MCF 10A (cell line): ENCODE results near the gene PIM3. TPM values are rescaled to one million over a fixed set of nuclear protein-coding genes. Genes with fewer than 3 reads are reported as not detected.

Experiments
- BruUV-seq: library from RNA; stranded (reverse); fragments of 400-500 nt; replicated peaks from 2 replicates; lab custom pipeline; 2021; lab: Mats Ljungman, UMichigan
- CTCF ChIA-PET: fragments of 300-600 bp; sonication (Branson Sonifier 250); formaldehyde crosslinking; extraction: SDS; loops from one replicate; lab custom pipeline; 2021; ENCODE audit warnings: antibody characterized with exemption, inconsistent platforms; lab: Yijun Ruan, JAX
- POLR2A ChIA-PET: fragments of 300-600, 350-650 bp; sonication (Branson Sonifier 250); formaldehyde crosslinking; extraction: SDS; loops from one replicate; lab custom pipeline; 2020; ENCODE audit warnings: antibody characterized with exemption, inconsistent platforms; lab: Yijun Ruan, JAX
- DNase-seq: peaks from one replicate; pipeline ENCODE4 v3.0.0-alpha.2; 2018; ENCODE audit not compliant: unreplicated experiment
- H3K27ac Mint-ChIP-seq: one replicate; pipeline ENCODE4 v1.8.0; 2022; ENCODE audit warnings: mild to moderate bottlenecking, low read depth, mixed read lengths; ENCODE audit not compliant: unreplicated experiment
- H3K27me3 Mint-ChIP-seq: one replicate; pipeline ENCODE4 v1.8.0; 2022; ENCODE audit warnings: mixed read lengths; ENCODE audit not compliant: insufficient read depth, unreplicated experiment
- H3K36me3 Mint-ChIP-seq: one replicate; pipeline ENCODE4 v1.8.0; 2022; ENCODE audit warnings: mild to moderate bottlenecking, moderate library complexity, mixed read lengths; ENCODE audit not compliant: insufficient read depth, unreplicated experiment
- H3K4me1 Mint-ChIP-seq: one replicate; pipeline ENCODE4 v1.8.0; 2022; ENCODE audit warnings: mixed read lengths; ENCODE audit not compliant: insufficient read depth, unreplicated experiment
- H3K4me3 Mint-ChIP-seq: one replicate; pipeline ENCODE4 v1.8.0; 2022; ENCODE audit warnings: mild to moderate bottlenecking, moderate library complexity, mixed read lengths; ENCODE audit not compliant: unreplicated experiment
- H3K9me3 Mint-ChIP-seq: one replicate; pipeline ENCODE4 v1.8.0; 2022; ENCODE audit warnings: mixed read lengths; ENCODE audit not compliant: unreplicated experiment
- CTCF ChIP-seq: fragments of 200-600 bp; IDR thresholded peaks from one replicate; pipeline ENCODE4 v1.8.0; 2022; ENCODE audit warnings: antibody characterized with exemption, mild to moderate bottlenecking; ENCODE audit not compliant: unreplicated experiment
- intact Hi-C: fragments of 100-400 bp; cut with micrococcal nuclease; formaldehyde crosslinking; loops from 2 replicates; pipeline ENCODE4 v1.14.1; 2022
- total RNA-seq: library from RNA; stranded (reverse); gene quantifications from 2 replicates; pipeline ENCODE4 v1.2.3, GENCODE V29; 2022

PIM3 gene
- total RNA-seq, 1 experiment from 2014 or later, result 56.3 TPM

DNA sequence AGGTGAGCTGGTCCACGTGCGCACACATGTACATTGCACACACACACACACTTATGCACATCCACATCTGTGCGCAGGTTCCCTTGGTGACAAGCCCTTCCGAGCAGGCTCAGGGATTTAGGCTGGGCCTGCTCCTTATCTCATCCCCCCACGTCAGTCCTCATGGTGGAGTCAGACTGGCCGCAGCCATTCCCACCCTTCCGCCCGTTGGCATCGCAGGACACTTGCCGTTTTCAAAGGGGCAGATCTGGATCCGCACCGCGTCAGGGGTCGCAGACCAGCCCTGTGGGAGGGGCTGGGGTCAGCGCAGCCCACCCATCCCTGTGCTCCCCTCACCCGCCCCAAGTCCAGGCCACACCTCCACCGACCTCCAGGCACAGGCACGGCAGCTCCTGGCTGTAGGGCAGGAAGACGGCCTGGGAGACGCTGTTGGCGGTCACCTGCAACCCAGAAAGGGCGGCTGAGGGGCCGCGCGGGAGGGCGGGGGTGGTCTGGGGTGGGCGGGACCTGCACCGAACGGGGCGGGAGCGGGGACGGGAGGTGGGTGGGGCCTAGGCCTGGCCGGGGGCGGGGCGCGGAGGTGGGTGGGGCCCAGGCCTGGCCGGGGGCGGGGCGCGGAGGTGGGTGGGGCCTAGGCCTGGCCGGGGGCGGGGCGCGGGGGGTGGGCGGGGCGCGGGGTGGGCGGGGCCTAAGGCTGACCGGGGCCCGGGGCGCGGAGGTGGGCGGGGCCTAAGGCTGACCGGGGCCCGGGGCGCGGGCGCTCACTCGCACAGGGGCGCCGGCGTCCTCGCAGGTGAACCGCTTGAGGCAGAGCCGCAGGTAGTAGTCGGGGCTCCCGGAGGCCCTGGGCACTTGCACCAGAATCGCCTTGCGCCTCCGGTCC is 38.7 kb downstream of the PIM3 start:
- POLR2A ChIA-PET, result no interaction called here
- H3K27me3 Mint-ChIP-seq, result no peaks in the 10 kb centered on the region
- CTCF ChIA-PET, result interaction anchor here (1.1 kb wide), 1 partner anchor 9 kb away, joined by 5 read pairs; no protein-coding TSS in a partner anchor

GRCh38 chr22:49999946-50000586 is 39.5 kb downstream of the PIM3 start:
- Mint-ChIP-seq H3K4me3 (no peak overlapping the region), H3K27ac (no peak overlapping the region), H3K27me3 (no peaks in the 10 kb centered on the region), H3K36me3 (no peaks in the 10 kb centered on the region), H3K9me3 (no peaks in the 10 kb centered on the region), H3K4me1 (peaks cover 6% of the 10 kb centered on the region)
- BruUV-seq, result no TSS peak
- DNase-seq, result no peak
- intact Hi-C loops, result no loop called here
- TF ChIP-seq CTCF, result no peak
- POLR2A ChIA-PET, result no interaction called here
- CTCF ChIA-PET, result interaction anchor here (1.1 kb wide), 1 partner anchor 10 kb away, joined by 5 read pairs; no protein-coding TSS in a partner anchor

More for the DNA sequence above, 38.7 kb downstream of the PIM3 start:
- Mint-ChIP-seq H3K27ac (no peak overlapping the region), H3K36me3 (no peaks in the 10 kb centered on the region), H3K9me3 (no peaks in the 10 kb centered on the region), H3K4me1 (peaks cover 6% of the 10 kb centered on the region), H3K4me3 (no peak overlapping the region)
- BruUV-seq, result no TSS peak
- no peak for DNase-seq
- TF ChIP-seq CTCF, result no peak
- intact Hi-C loops, result no loop called here

GRCh38 chr22:50000587-50001387 is 40.2 kb downstream of the PIM3 start:
- intact Hi-C loops, result no loop called here
- Mint-ChIP-seq H3K27ac (no peak overlapping the region), H3K9me3 (no peaks in the 10 kb centered on the region), H3K4me3 (no peak overlapping the region), H3K4me1 (peaks cover 6% of the 10 kb centered on the region), H3K27me3 (no peaks in the 10 kb centered on the region), H3K36me3 (no peaks in the 10 kb centered on the region)
- ChIA-PET CTCF (no interaction called here), POLR2A (interaction anchor here (0.6 kb wide), 1 partner anchor 23 kb away, joined by 4 read pairs; no protein-coding TSS in a partner anchor)
- BruUV-seq, result no TSS peak
- TF ChIP-seq CTCF, result no peak
- DNase-seq, result no peak
